ENCODE measurements around the gene UCK1. TPM values are rescaled to one million over a fixed set of nuclear protein-coding genes. Genes with fewer than 3 reads are reported as not detected.

Gene UCK1
- total RNA-seq, 1 donor from 2014 or later, result 30.7 TPM

GRCh38 chr9:131484560-131485185 is 46.4 kb downstream of the UCK1 start:
- H3K27me3 ChIP-seq, result no peaks in the 10 kb centered on the region
- H2AFZ ChIP-seq (replicated peaks), result no peak overlapping the region
- no peaks in the 10 kb centered on the region for H3K9me3 ChIP-seq (ENCODE audit: low read depth)
- Mint-ChIP-seq H3K36me3 (peaks cover 52% of the 10 kb centered on the region), H3K4me3 (no peak overlapping the region), H3K9me3 (no peaks in the 10 kb centered on the region), H3K4me1 (no peaks in the 10 kb centered on the region), H3K27me3 (ENCODE audit: insufficient read depth, low read depth) (peaks cover 16% of the 10 kb centered on the region), H3K27ac (no peak overlapping the region)
- H3K4me1 ChIP-seq, result no peaks in the 10 kb centered on the region
- peaks cover 19% of the 10 kb centered on the region for H3K79me2 ChIP-seq (ENCODE audit: low read depth)
- peaks cover 9% of the 10 kb centered on the region for H3K36me3 ChIP-seq
- no peak for DNase-seq (ENCODE audit: low spot score)
- TF ChIP-seq, protein P1, sequence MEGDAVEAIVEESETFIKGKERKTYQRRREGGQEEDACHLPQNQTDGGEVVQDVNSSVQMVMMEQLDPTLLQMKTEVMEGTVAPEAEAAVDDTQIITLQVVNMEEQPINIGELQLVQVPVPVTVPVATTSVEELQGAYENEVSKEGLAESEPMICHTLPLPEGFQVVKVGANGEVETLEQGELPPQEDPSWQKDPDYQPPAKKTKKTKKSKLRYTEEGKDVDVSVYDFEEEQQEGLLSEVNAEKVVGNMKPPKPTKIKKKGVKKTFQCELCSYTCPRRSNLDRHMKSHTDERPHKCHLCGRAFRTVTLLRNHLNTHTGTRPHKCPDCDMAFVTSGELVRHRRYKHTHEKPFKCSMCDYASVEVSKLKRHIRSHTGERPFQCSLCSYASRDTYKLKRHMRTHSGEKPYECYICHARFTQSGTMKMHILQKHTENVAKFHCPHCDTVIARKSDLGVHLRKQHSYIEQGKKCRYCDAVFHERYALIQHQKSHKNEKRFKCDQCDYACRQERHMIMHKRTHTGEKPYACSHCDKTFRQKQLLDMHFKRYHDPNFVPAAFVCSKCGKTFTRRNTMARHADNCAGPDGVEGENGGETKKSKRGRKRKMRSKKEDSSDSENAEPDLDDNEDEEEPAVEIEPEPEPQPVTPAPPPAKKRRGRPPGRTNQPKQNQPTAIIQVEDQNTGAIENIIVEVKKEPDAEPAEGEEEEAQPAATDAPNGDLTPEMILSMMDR (IDR thresholded peaks at IDR 0.05), result no peak
- no peak for TF ChIP-seq EZH2phosphoT487 (IDR thresholded peaks at IDR 0.05)
- no peak for TF ChIP-seq EZH2 (IDR thresholded peaks at IDR 0.05)
- peaks cover 3% of the 10 kb centered on the region for H3F3A ChIP-seq (ENCODE audit: low read depth)
- H3K4me2 ChIP-seq, result no peak overlapping the region
- peaks cover 64% of the 10 kb centered on the region for H4K20me1 ChIP-seq (ENCODE audit: low read depth)
- H3K9ac ChIP-seq, result no peak overlapping the region
- no peak overlapping the region for H3K27ac ChIP-seq
- no peak overlapping the region for H3K4me3 ChIP-seq

DNA sequence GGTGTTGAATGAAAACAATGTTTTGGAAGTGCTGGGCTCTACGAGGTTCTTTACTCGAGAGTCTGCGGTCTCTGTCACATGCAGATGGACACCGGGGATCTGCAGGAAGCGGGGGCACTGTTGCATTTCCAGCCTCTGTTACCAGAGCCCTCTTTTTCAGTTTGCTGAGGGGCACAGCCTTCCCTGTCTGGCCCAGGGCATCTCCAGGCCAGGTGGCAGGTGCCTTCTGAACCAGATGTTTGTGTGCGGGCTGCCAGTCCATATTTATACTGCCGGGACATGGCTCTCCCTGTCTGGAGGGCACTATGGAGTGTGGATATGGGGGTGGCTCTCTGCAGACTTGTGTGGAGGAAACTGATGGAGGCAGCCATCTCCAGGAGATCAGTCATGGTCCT is 47.0 kb downstream of the UCK1 start:
- no peaks in the 10 kb centered on the region for H3K9me3 ChIP-seq (ENCODE audit: low read depth)
- peaks cover 15% of the 10 kb centered on the region for H3K36me3 ChIP-seq
- H3K4me3 Mint-ChIP-seq, result no peak overlapping the region
- H3K4me1 ChIP-seq, result no peaks in the 10 kb centered on the region
- H3K4me3 ChIP-seq, result no peak overlapping the region
- no peak overlapping the region for H3K27ac Mint-ChIP-seq
- H3K36me3 Mint-ChIP-seq, result peaks cover 53% of the 10 kb centered on the region
- DNase-seq (ENCODE audit: low spot score), result no peak
- peaks cover 25% of the 10 kb centered on the region for H3K79me2 ChIP-seq (ENCODE audit: low read depth)
- H3K4me1 Mint-ChIP-seq, result no peaks in the 10 kb centered on the region
- no peak overlapping the region for H2AFZ ChIP-seq (replicated peaks)
- no peak overlapping the region for H3K4me2 ChIP-seq
- peaks cover 3% of the 10 kb centered on the region for H3F3A ChIP-seq (ENCODE audit: low read depth)
- TF ChIP-seq, protein P1 (IDR thresholded peaks at IDR 0.05), result no peak
- no peaks in the 10 kb centered on the region for H3K27me3 ChIP-seq
- peaks cover 69% of the 10 kb centered on the region for H4K20me1 ChIP-seq (ENCODE audit: low read depth)
- H3K9ac ChIP-seq, result no peak overlapping the region
- H3K27me3 Mint-ChIP-seq (ENCODE audit: insufficient read depth, low read depth), result peaks cover 18% of the 10 kb centered on the region
- H3K27ac ChIP-seq, result no peak overlapping the region
- no peaks in the 10 kb centered on the region for H3K9me3 Mint-ChIP-seq

GRCh38 chr9:131483319-131484050 is 47.6 kb downstream of the UCK1 start:
- peaks cover 51% of the 10 kb centered on the region for H3K36me3 Mint-ChIP-seq
- peaks cover 74% of the 10 kb centered on the region for H4K20me1 ChIP-seq (ENCODE audit: low read depth)

More at GRCh38 chr9:131483319-131484050, 47.6 kb downstream of the UCK1 start:
- Histone ChIP-seq H3F3A (ENCODE audit: low read depth) (no peaks in the 10 kb centered on the region), H3K27ac (no peak overlapping the region), H3K4me2 (no peak overlapping the region), H3K36me3 (peaks cover 16% of the 10 kb centered on the region), H3K79me2 (ENCODE audit: low read depth) (peaks cover 31% of the 10 kb centered on the region), H3K4me1 (no peaks in the 10 kb centered on the region), H2AFZ (replicated peaks) (no peak overlapping the region), H3K9ac (no peak overlapping the region), H3K27me3 (no peaks in the 10 kb centered on the region), H3K4me3 (no peak overlapping the region), H3K9me3 (ENCODE audit: low read depth) (no peaks in the 10 kb centered on the region)
- H3K27ac Mint-ChIP-seq, result no peak overlapping the region
- no peaks in the 10 kb centered on the region for H3K4me1 Mint-ChIP-seq
- TF ChIP-seq, protein P1 (IDR thresholded peaks at IDR 0.05), result no peak
- no peak for TF ChIP-seq EZH2 (IDR thresholded peaks at IDR 0.05)
- peaks cover 21% of the 10 kb centered on the region for H3K27me3 Mint-ChIP-seq (ENCODE audit: insufficient read depth, low read depth)
- DNase-seq (ENCODE audit: low spot score), result no peak
- H3K9me3 Mint-ChIP-seq, result no peaks in the 10 kb centered on the region
- H3K4me3 Mint-ChIP-seq, result no peak overlapping the region
